ENCODE data around the gene CKAP5.

- TF ChIP-seq GLIS3 (CRISPR knock-in tag; IDR thresholded peaks at IDR 0.05) (no peak), TCF4 (CRISPR knock-in tag; IDR thresholded peaks at IDR 0.05; ENCODE audit: borderline replicate concordance) (no peak), PPARA (CRISPR knock-in tag; IDR thresholded peaks at IDR 0.05; ENCODE audit: borderline replicate concordance) (no peak), ARNTL (CRISPR knock-in tag; IDR thresholded peaks at IDR 0.05; ENCODE audit: borderline replicate concordance, low read depth) (no peak), RARB (CRISPR knock-in tag; IDR thresholded peaks at IDR 0.05) (no peak), CREB5 (CRISPR knock-in tag; IDR thresholded peaks at IDR 0.05; ENCODE audit: low read depth) (no peak), BACH2 (CRISPR knock-in tag; IDR thresholded peaks at IDR 0.05; ENCODE audit: borderline replicate concordance) (no peak)
Measured at GRCh38 chr11:46762248-46762647, 83.8 kb downstream of the CKAP5 start.
